Activated CD4-positive, alpha-beta T cell treated with anti-CD3 and anti-CD28 coated beads, Interleukin-2, amount 50 U/mL, for 24 hours (primary cell): ENCODE results near the gene NPR2.

ENCODE experiments used
- DNase-seq, 2 donors: peaks; one replicate each; pipeline ENCODE4 v3.0.0-alpha.2; 2020; ENCODE audit warnings: low read depth in 1 of 2, low spot score in 1 of 2

Gene NPR2

GRCh38 chr9:35829084-35829763, 37.8 kb downstream of the NPR2 start, which contains the start of gene TMEM8B:
TSS of gene TMEM8B (plus strand) at chr9:35829228. CDS start at chr9:35829448, 220 bp downstream.
- peak; percentile 87 to 92 for DNase-seq

DNA sequence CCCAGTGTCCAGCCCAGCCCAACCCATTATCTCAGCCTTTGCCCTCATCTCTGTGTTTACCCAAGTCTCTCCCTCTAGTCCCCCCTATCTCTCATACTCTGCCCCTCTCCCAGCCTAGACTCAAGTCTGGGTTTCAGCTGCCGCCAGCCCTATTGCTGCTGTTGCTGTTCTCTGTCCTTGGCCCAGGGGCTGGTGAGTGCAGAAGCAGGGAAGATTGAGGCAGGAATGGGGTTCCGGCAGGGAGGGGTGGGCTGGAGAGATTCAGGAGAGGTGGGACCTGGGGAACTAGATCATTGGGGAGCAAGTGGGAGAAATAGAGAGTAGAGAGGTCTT, 38.3 kb downstream of the NPR2 start:
- DNase-seq, result no peak

- no peak for DNase-seq
Measured at GRCh38 chr9:35831040-35831439, 39.6 kb downstream of the NPR2 start.

DNA sequence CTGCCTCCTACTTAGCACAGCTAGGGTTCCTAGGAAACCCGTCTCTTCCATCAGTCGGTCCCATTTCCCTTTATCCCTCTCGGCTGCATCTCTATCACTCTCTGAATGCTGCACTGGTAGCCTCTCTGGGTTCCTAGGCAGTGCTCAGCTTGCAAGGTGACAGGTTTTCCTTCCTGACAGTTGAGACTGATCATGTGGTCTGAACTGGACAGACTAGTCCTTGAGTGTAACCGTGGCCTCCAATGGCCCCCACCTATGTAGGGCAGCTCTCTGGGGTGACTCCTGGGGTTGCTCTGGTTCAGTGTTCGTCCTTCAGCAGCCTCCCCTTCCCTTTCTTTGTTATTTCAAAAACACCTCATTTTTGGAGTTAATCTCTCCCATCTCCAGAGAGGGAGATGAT, 41.4 kb downstream of the NPR2 start:
- DNase-seq, result no peak

DNA sequence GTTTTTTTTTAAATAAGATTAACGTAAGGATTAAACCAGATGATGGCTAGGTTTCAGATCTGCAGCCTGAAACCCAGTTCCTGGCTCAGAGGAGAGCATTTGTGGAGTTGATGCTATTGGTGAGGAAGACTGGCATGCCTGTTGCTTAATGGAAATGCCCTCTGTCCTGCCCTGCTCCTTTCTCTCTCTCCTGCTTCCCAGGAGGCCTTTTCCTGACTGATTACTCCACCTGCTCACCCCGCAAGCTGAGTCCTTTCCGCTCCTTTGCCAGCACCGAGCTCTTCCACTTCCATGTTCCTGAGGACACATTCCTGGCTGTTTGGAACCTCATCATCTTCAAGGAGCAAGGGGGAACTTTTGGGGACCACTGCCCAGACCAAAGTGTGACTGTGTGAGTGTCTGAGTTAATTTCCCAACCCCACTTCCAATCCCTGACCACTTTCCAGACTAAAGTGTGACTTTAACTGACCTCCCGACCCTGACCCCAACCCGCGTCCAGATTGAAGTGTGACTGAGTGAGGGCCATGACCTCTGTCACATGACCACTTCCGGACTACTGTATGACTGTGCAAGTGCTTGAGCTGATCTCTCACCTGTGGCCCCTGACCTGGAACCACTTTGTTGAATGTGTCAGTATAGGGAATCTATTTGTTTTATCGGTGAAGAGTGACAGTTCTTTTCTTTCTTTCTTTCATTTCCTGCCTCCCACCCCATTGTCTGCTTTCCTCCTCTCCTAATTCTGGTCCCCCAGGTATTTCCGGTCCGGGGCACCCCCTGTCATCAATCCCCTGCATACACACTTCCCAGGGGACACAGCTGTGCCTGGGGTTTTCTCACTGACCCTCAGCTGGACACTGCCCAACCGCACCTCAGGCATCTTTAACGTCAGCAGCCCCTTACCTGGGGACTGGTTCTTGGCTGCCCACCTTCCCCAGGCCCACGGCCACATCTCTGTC, 43.1 kb downstream of the NPR2 start:
- DNase-seq, result no peak

- no peak for DNase-seq
Measured at GRCh38 chr9:35835216-35835632, 43.8 kb downstream of the NPR2 start.

DNA sequence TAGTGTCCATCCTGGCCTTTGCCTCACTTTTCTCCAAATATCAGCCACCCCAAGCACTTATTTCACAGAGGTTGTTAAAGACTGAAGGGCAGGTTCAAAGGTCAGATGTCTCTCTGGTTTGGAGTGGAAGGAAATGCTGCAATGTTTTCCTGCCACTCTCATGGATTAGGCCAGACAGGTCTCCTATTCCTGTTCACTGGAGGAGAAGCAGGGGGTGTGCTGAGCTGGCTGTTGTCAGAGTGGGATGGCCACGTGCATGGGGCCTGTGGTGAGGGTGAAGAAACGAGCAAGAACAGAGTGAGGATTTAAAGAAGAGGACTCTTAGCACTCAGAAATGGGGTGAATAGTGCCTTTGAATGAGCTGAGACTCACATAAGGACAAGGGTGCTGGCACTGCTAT, 44.4 kb downstream of the NPR2 start:
- DNase-seq, result no peak

DNA sequence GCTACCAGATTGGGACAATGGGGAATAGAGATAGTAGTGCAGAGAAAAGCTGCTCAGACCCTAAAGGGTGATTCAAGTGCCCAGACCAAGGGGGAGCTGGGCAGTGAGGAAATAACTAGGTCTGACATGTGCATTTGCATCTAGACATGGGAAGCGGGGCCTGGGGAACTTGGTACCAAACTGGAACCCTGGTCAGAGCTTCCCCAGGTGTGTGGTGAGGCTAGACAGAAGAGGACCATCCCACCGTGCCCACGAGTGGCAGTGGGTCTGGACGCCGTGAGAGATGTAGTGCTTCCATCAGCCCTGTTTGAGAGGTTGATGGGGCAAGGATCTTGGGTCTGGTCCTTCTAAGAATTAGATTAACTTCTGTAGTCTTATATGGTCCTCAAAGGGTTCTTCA, 45.2 kb downstream of the NPR2 start:
- no peak for DNase-seq

GRCh38 chr9:35839926-35840325, 48.5 kb downstream of the NPR2 start:
- DNase-seq, result no peak

- DNase-seq, result no peak
Measured at GRCh38 chr9:35840881-35841644, 49.7 kb downstream of the NPR2 start.

DNA sequence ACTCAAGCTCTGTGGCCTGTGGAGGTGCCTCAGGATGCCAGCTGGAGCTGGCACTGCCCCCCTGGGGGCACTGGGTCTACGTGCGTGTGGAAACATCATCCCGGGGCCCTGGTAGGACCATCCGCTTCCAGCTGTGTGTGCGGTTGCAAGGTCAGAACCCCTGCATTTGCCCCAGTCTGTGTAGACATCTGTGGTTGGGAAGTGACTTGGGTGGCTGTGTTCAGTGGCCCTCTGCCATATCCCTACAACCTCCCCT, 50.2 kb downstream of the NPR2 start:
- DNase-seq, result no peak

- no peak for DNase-seq
Measured at GRCh38 chr9:35842020-35842745, 50.8 kb downstream of the NPR2 start.

- no peak for DNase-seq
Measured at GRCh38 chr9:35842795-35843194, 51.4 kb downstream of the NPR2 start.

DNA sequence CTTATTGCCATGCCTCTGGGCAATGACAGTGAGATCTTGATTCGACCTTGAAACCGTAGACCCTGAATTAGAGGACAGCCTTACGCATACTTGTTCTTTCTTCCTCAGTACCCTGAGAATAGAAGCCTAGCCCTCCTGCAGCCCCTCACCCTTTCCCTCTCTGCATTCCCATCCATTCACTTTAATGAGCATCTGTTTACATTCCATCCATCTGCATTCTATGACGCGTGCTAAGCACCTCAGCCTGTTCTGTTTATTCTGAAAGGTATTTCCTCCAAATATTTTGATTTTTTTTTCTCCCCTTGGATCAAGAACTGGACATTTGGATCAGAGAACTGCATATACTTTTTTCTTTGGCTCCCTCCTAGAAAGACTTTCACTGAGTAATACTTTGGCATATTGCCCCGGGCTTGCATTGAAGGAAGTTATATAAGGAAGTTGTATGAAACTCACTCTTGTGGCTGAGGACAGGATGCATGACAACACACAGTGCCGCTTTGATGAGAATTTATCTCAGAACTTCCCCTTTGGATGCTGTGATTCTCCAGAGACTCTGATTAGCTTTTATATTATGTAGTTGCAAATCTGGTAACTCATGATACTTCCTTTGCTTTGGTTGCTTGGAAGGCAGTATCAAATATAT, 53.4 kb downstream of the NPR2 start:
- no peak for DNase-seq

DNA sequence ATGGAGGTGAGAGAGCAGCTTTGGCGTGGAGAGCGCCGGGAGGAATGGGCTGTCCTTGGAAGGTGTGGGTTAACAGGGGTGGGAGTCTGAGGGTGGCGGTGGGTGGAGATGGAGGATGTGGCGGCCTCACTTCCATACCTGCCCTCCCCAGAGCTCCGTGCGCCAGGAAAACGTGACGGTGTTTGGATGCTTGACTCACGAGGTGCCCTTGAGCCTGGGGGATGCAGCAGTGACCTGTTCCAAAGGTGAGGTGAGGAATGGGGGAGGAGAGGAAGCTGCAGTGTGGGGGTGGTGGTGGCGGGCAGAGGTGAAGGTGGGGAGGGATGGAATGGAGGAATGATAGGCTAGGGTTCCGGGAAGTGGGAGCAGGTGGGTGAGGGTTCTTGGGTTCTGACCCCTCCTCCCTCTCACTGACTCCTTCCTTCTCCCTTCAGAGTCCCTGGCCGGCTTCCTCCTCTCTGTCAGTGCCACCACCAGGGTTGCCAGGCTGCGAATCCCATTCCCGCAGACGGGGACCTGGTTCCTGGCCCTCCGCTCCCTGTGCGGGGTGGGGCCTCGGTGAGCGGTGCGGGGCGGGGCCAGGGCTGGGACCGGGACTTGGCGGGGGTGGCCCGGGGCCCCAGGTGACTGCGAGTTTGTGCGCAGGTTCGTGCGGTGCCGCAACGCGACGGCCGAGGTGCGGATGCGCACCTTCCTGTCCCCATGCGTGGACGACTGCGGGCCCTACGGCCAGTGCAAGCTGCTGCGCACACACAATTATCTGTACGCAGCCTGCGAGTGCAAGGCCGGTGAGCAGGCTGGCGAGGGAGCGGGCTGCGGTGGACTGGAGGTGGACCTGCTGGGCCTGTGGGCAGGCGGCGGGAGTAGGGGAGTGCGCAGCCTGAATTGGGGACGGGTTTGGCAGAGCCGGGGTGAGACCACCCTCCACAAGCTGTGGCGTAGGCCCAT, 54.7 kb downstream of the NPR2 start:
- no peak for DNase-seq

DNA sequence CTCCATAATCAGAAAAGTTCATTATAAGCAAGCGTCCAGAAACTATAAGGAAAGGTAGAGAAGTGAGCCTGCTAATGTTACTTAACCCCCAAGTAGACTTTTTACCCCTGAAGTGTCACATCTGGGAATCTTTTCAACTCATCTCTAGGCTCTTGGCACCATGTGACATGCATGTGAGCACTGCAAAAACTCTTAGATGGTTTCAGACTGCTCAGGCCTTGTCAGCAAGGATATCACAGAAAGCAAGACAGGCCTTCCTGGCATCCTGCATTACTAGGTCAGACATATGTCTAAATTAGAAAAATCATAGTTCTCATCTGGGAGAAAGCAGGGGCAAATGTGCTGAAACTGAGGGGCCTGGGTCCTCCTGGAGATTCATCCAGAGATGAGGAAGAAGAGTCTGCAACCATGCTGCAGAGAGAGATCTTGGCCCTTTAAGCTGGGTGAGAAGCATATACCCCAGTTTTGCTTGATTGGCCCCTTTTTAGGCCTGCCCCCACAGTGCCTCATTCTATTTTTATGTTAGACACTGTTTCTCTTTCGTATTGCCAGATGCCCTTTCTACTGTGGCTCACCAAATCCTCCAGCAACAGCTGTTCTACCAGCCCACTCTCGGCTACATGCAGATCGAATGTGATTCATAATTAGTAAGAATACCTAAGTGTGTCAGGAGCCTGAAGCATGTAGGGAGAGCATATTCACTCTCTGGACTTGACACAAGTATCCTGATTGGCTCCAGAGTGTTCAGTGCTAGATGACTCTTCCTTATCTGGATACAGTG, 56.6 kb downstream of the NPR2 start:
- peak in 1 of 2 donors; percentile 20 for DNase-seq

DNA sequence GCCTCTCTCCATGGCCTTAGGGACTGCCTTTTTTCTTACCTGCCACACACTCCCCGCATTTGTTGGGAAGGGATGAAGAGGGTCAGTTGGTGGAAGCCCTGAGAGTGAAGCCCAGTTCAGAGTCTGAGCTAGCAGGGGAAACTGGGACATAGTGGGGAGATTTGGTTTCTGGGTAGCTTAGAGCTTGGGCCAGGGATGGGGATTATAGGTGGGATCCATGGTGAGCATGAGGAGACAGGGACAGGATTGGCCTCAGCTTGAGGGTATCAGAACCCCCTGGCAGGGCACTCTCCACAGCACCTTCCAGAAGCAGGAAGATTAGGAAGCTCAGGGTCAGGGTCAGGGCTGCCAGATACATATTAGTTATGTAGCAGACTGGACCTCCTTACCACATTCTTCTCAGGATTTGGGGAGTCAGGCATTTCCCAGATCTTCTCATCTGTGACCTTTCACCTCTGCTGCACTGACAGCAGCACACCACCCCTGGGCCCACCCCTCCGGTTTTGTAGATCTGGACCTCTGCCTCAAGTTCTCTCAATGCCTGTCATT, 61.0 kb downstream of the NPR2 start:
- DNase-seq, result no peak
